Kidney tubule cell (primary cell): ENCODE results near the gene TSPAN14.
A peak's percentile ranks its signal among the peaks of the same experiment; 100 is the strongest.

ENCODE experiments used
- DNase-seq: peaks from one replicate; pipeline ENCODE4 v3.0.0-alpha.2; 2018; ENCODE audit warnings: low spot score

TSPAN14 gene

DNA sequence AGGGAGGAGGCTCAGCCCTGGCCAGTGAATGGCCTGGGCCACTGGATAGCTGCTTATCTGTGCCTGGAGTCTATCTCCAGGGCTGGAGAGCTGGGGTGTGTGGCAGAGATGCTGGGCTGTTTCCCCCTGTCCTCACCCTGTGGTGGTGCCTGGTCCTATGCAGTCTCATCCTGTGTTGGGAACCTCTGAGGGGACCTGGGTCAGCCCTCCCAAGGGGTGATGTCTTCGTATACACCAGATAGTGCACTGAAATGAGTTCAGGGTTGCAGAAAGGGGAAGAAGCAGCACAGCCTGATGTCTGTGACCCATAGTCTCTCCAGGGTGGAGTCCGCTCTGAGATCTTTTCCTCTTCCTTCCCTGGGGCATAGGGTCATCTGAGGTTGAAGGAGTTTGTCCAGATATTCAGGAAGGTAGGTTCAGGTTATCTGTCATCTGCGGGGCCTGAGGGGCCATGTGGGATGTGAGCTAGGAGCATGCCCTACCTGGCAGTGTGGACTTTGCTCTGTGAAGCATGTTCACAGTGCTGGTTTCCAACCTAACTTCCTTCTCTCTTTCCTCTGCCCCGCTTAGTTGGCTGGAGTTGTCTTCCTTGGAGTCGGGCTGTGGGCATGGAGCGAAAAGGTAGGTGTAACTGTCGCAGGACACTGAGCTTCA is 50.2 kb downstream of the TSPAN14 start:
- DNase-seq, result peak; percentile 51

- no peak for DNase-seq
Measured at GRCh38 chr10:80504897-80505465, 50.9 kb downstream of the TSPAN14 start.

- DNase-seq, result peak; percentile 99
Measured at GRCh38 chr10:80506189-80506575, 52.1 kb downstream of the TSPAN14 start.

- DNase-seq, result no peak
Measured at GRCh38 chr10:80506836-80507487, 52.9 kb downstream of the TSPAN14 start.

- no peak for DNase-seq
Measured at GRCh38 chr10:80509108-80509402, 54.9 kb downstream of the TSPAN14 start.

GRCh38 chr10:80509403-80510161 is 55.5 kb downstream of the TSPAN14 start:
- peak; percentile 95 for DNase-seq

GRCh38 chr10:80512031-80512526 is 58.0 kb downstream of the TSPAN14 start:
- DNase-seq, result no peak

GRCh38 chr10:80513106-80513505 is 59.0 kb downstream of the TSPAN14 start:
- DNase-seq, result no peak

- DNase-seq, result no peak
Measured at GRCh38 chr10:80515511-80515910, 61.4 kb downstream of the TSPAN14 start.

DNA sequence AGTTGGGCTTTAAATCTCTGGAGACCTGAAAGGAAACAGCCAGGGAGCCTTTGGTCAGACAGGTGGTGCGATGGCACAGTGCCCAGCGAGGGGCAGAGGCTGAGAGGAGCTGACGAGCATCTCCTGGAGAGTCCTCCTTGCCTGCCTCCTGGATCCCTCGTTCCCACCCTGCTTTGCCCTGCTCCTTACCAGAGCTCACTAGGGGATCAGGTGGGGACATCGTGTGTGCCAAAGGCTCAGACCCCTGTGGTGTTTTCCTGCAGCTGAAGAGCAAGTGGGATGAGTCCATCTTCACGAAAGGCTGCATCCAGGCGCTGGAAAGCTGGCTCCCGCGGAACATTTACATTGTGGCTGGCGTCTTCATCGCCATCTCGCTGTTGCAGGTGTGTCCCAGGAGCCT is 61.8 kb downstream of the TSPAN14 start:
- DNase-seq, result no peak

- DNase-seq, result no peak
Measured at GRCh38 chr10:80516506-80517075, 62.5 kb downstream of the TSPAN14 start.

- DNase-seq, result no peak
Measured at GRCh38 chr10:80517416-80518142, 63.5 kb downstream of the TSPAN14 start.

DNA sequence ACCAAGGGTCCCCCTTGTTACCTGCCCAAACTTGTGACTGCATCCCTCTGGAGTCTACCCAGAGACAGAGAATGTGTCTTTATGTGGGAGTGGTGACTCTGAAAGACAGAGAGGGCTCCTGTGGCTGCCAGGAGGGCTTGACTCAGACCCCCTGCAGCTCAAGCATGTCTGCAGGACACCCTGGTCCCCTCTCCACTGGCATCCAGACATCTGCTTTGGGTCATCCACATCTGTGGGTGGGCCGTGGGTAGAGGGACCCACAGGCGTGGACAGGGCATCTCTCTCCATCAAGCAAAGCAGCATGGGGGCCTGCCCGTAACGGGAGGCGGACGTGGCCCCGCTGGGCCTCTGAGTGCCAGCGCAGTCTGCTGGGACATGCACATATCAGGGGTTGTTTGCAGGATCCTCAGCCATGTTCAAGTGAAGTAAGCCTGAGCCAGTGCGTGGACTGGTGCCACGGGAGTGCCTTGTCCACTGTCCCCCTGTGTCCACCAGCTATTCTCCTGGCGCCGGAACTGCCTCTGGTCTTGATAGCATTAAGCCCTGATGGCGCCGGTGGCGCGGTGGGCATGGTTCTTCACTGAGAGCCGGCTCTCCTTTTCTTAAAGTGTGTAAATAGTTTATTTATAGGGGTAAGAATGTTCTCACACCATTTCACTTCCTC is 64.2 kb downstream of the TSPAN14 start:
- no peak for DNase-seq

GRCh38 chr10:80518807-80519360 is 64.8 kb downstream of the TSPAN14 start:
- DNase-seq, result no peak

- no peak for DNase-seq
Measured at GRCh38 chr10:80519936-80520650, 66.0 kb downstream of the TSPAN14 start.

GRCh38 chr10:80520661-80521470 is 66.8 kb downstream of the TSPAN14 start:
- DNase-seq, result peak; percentile 39

DNA sequence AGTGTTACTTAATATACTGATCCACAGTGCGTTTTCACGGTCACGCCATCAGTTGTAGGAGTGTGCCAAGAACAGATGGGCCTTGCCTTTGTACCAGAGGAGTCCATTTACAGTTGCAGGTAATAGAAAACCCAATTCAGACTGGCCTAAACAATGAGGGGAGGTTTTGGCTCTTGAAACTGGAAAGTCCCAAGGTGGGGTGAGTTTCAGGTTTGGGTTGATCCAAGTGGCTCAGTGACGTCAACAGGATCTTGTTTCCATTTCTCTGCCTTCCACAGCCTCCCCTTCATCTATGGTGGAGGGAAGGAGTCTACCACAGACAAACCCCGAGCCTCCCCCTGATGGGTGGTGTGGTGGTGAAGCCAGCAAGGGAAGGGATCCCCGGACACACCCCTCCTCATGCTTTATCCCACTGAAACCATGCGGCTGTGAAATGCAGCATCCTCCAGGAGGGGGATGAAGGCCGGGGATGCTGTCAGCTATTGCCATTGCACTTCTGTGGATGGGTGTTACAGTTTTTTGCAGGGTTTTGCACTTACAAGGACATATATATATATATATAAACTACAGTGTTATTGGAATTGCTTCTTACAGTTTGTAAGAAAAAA is 68.8 kb downstream of the TSPAN14 start:
- DNase-seq, result no peak

DNA sequence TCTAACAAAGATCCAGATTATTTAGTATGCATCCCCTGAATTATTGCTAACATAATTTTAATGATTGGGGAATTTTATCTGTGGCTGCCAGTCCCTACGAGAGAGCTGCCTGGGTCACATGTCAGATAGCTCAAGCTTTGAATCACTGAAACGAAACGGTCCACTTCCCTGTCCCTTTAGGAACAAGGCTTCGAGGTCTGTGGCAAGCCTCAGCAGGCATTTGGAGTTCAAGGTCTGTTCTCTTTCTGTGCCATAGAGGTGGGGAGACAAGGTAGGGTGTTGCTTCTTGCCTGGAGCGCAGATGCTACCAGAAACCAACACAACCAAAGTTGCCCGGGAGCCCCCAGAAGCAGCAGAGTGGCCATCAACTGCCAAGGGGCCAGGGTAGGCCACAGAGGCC is 69.7 kb downstream of the TSPAN14 start:
- DNase-seq, result peak; percentile 42
